ENCODE results near the gene PRM2. TPM values are rescaled to one million over a fixed set of nuclear protein-coding genes. Genes with fewer than 3 reads are reported as not detected.

The PRM2 gene
- polyA plus RNA-seq, 1 of the 3 experiments (the other 2 are of a cell fraction), result not detected

GRCh38 chr16:11277607-11278337, 1.5 kb upstream of the PRM2 start (continued):
- TF ChIP-seq TAF1 (IDR thresholded peaks at IDR 0.05; ENCODE audit: borderline replicate concordance, low read depth, low read length) (no peak), MEF2A (IDR thresholded peaks at IDR 0.05; ENCODE audit: borderline replicate concordance, low read depth) (no peak), PBX3 (IDR thresholded peaks at IDR 0.05) (no peak), SIN3A (IDR thresholded peaks at IDR 0.05; ENCODE audit: borderline replicate concordance, low read depth, low read length) (no peak)

- Histone ChIP-seq H3K9ac (no peak overlapping the region), H3K79me2 (ENCODE audit: insufficient read depth) (no peaks in the 10 kb centered on the region), H3K4me2 (no peak overlapping the region), H3K9me2 (no peaks in the 10 kb centered on the region), H3K27ac (ENCODE audit: low read depth in 2 of 2, low read length in 1 of 2) (no peak overlapping the region), H4K20me1 (ENCODE audit: insufficient read depth) (no peaks in the 10 kb centered on the region), H3K36me3 (replicated peaks in 1 of 2; ENCODE audit: control insufficient read depth in 1 of 2, insufficient read depth in 2 of 2, low read length in 1 of 2) (no peaks in the 10 kb centered on the region), H3K4me1 (ENCODE audit: control insufficient read depth in 1 of 2, insufficient read depth in 2 of 2, low read depth in 1 of 2, low read length in 1 of 2) (no peaks in the 10 kb centered on the region), H2AFZ (ENCODE audit: low read depth) (no peak overlapping the region), H3K4me3 (ENCODE audit: low read depth in 2 of 2, low read length in 1 of 2) (no peak overlapping the region), H3F3A (replicated peaks; ENCODE audit: insufficient read depth) (no peaks in the 10 kb centered on the region), H3K9me3 (no peaks in the 10 kb centered on the region), H3K27me3 (ENCODE audit: insufficient read depth) (no peaks in the 10 kb centered on the region; the same call in none of the 2 replicates)
- TF ChIP-seq, protein P1, sequence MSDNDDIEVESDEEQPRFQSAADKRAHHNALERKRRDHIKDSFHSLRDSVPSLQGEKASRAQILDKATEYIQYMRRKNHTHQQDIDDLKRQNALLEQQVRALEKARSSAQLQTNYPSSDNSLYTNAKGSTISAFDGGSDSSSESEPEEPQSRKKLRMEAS (IDR thresholded peaks at IDR 0.05; ENCODE audit: low read depth), result no peak
- TF ChIP-seq PBX3 (IDR thresholded peaks at IDR 0.05), result no peak
- no peak for TF ChIP-seq MXI1 (IDR thresholded peaks at IDR 0.05; ENCODE audit: low read depth, low read length)
- no peak for TF ChIP-seq CTCF (IDR thresholded peaks at IDR 0.05)
- TF ChIP-seq IRF3 (IDR thresholded peaks at IDR 0.05; ENCODE audit: low read depth, low read length), result no peak
- no peak for TF ChIP-seq EP300 (IDR thresholded peaks at IDR 0.05; ENCODE audit: borderline replicate concordance in 1 of 2, low read depth in 1 of 2, low read length in 1 of 2)
- TF ChIP-seq SMC3 (IDR thresholded peaks at IDR 0.05; ENCODE audit: low read depth, low read length), result no peak
- TF ChIP-seq, protein P2, sequence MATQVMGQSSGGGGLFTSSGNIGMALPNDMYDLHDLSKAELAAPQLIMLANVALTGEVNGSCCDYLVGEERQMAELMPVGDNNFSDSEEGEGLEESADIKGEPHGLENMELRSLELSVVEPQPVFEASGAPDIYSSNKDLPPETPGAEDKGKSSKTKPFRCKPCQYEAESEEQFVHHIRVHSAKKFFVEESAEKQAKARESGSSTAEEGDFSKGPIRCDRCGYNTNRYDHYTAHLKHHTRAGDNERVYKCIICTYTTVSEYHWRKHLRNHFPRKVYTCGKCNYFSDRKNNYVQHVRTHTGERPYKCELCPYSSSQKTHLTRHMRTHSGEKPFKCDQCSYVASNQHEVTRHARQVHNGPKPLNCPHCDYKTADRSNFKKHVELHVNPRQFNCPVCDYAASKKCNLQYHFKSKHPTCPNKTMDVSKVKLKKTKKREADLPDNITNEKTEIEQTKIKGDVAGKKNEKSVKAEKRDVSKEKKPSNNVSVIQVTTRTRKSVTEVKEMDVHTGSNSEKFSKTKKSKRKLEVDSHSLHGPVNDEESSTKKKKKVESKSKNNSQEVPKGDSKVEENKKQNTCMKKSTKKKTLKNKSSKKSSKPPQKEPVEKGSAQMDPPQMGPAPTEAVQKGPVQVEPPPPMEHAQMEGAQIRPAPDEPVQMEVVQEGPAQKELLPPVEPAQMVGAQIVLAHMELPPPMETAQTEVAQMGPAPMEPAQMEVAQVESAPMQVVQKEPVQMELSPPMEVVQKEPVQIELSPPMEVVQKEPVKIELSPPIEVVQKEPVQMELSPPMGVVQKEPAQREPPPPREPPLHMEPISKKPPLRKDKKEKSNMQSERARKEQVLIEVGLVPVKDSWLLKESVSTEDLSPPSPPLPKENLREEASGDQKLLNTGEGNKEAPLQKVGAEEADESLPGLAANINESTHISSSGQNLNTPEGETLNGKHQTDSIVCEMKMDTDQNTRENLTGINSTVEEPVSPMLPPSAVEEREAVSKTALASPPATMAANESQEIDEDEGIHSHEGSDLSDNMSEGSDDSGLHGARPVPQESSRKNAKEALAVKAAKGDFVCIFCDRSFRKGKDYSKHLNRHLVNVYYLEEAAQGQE (IDR thresholded peaks at IDR 0.05; ENCODE audit: low read depth, low read length), result no peak
- TF ChIP-seq NRF1 (IDR thresholded peaks at IDR 0.05; ENCODE audit: low read depth, low read length), result no peak
- no peak for TF ChIP-seq RAD21 (IDR thresholded peaks at IDR 0.05; ENCODE audit: low read length)
- no peak for TF ChIP-seq GABPA (IDR thresholded peaks at IDR 0.05; ENCODE audit: low read depth)
- TF ChIP-seq POLR2AphosphoS5 (IDR thresholded peaks at IDR 0.05; ENCODE audit: low read depth, low read length), result no peak
- no peak for TF ChIP-seq MEF2A (IDR thresholded peaks at IDR 0.05; ENCODE audit: borderline replicate concordance, low read depth)
- TF ChIP-seq TAF1 (IDR thresholded peaks at IDR 0.05; ENCODE audit: borderline replicate concordance, low read depth, low read length), result no peak
- TF ChIP-seq, protein P3, sequence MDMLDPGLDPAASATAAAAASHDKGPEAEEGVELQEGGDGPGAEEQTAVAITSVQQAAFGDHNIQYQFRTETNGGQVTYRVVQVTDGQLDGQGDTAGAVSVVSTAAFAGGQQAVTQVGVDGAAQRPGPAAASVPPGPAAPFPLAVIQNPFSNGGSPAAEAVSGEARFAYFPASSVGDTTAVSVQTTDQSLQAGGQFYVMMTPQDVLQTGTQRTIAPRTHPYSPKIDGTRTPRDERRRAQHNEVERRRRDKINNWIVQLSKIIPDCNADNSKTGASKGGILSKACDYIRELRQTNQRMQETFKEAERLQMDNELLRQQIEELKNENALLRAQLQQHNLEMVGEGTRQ (IDR thresholded peaks at IDR 0.05; ENCODE audit: borderline replicate concordance, low read depth, low read length), result no peak
- TF ChIP-seq RXRA (IDR thresholded peaks at IDR 0.05; ENCODE audit: borderline replicate concordance, low read depth), result no peak
- TF ChIP-seq TCF12 (IDR thresholded peaks at IDR 0.05), result no peak
- ChIA-PET POLR2A (no interaction called here), CTCF (interaction anchor here (0.8 to 1.4 kb wide), 3 partner anchors 20 to 265 kb away, joined by 3 to 5 read pairs (median 4); partner anchors contain the start of gene SOCS1)
- 76% methylated on average over 11 of the region's 11 CpGs for WGBS (ENCODE audit: low lambda C conversion rate)
- no peak for DNase-seq
Measured at GRCh38 chr16:11276896-11277593, 765 bp upstream of the PRM2 start.

Measured in SK-N-SH (cell line).